Upper lobe of left lung (tissue), 6 donors: ENCODE measurements around the gene ECE1. TPM values are rescaled to one million over a fixed set of nuclear protein-coding genes. Genes with fewer than 3 reads are reported as not detected.
"Not testable (repeated sequence)": the region's sequence is repeated elsewhere in the genome, so short reads cannot be mapped to it uniquely, and the experiment has no call there.

ENCODE experiments used
- ATAC-seq, 2 donors: fragments of 200-7000 bp; cut with Tn5 transposase; one replicate each; pipeline ENCODE4 v1.9.1; 2022; ENCODE audit warnings: mild to moderate bottlenecking in 2 of 2, moderate library complexity in 2 of 2; ENCODE audit not compliant: low FRiP score in 2 of 2
- DNase-seq, 2 donors: peaks; one replicate each; pipeline ENCODE4 v3.0.0-alpha.2; 2019 to 2020
- H3K27ac ChIP-seq, 4 donors: fragments of 200-600 bp; sonication (generic); one replicate each; pipeline ENCODE4 v1.5.1; 2016 to 2019
- H3K27me3 ChIP-seq, 4 donors: fragments of 200-600 bp; sonication (generic); one replicate each; pipeline ENCODE4 v1.5.1; 2017 to 2019
- H3K36me3 ChIP-seq, 4 donors: fragments of 200-600 bp; sonication (generic); one replicate each; pipeline ENCODE4 v1.5.1; 2016 to 2019
- H3K4me1 ChIP-seq, 4 donors: fragments of 200-600 bp; sonication (generic); one replicate each; pipeline ENCODE4 v1.5.1; 2018 to 2019
- H3K4me3 ChIP-seq, 4 donors: fragments of 200-600 bp; sonication (generic); one replicate each; pipeline ENCODE4 v1.5.1; 2017 to 2019; ENCODE audit warnings: mild to moderate bottlenecking in 2 of 4, moderate library complexity in 1 of 4
- H3K9me3 ChIP-seq, 4 donors: fragments of 200-600 bp; sonication (generic); one replicate each; pipeline ENCODE4 v1.5.1; 2018 to 2019
- CTCF ChIP-seq, 6 experiments: fragments of 450-650 bp in 4 of 6; fragments of 200-600 bp in 2 of 6; sonication (generic) in 2 of 6; IDR thresholded peaks; one replicate each; pipeline ENCODE4 v1.5.1; 2016 to 2019; ENCODE audit warnings: antibody characterized with exemption in 6 of 6
- EP300 ChIP-seq, 4 donors: sonication (generic); formaldehyde crosslinking; IDR thresholded peaks; one replicate each; pipeline ENCODE4 v1.5.1; 2017; ENCODE audit warnings: antibody characterized with exemption in 4 of 4, control low read depth in 2 of 4
- POLR2A ChIP-seq, 4 donors: fragments of 450-650 bp; IDR thresholded peaks; one replicate each; pipeline ENCODE4 v1.5.1; 2016 to 2017; ENCODE audit warnings: antibody characterized with exemption in 4 of 4, mild to moderate bottlenecking in 2 of 4
- POLR2AphosphoS5 ChIP-seq, 2 donors: sonication (generic); formaldehyde crosslinking; IDR thresholded peaks; one replicate each; pipeline ENCODE4 v1.5.1; 2017; ENCODE audit warnings: antibody characterized with exemption in 2 of 2
- WGBS, 2 donors: methylation state at CpG; one replicate each; pipeline ENCODE4 v1.1.5; 2017 to 2018; 5-methylcytosine and 5-hydroxymethylcytosine counted together
- total RNA-seq, 6 donors: library from RNA; depleted of rRNA in 4 of 6; stranded (reverse); fragments of >200 nt in 4 of 6; gene quantifications; one replicate each; pipeline versions ENCODE4 v1.1.0 to v1.2.1, GENCODE V29; 2016 to 2021
- donor health status: DM: no; HTN: no; CAD: no; lungs with moderate emphysema.
- donor health status: DM: no; HTN: yes; CAD: no; lungs with severe emphysema.

ECE1 gene
- total RNA-seq, 6 donors from 2014 or later = 55.8 to 120 (median 74.8) TPM

- no peak for ATAC-seq
- WGBS, 2 donors = 91 to 95% methylated on average over 6 of the region's 6 CpGs
- DNase-seq = no peak
- H3K9me3 ChIP-seq = no peaks in the 10 kb centered on the region
- no peaks in the 10 kb centered on the region for H3K36me3 ChIP-seq
- TF ChIP-seq EP300 (IDR thresholded peaks at IDR 0.05) = no peak
- no peak for TF ChIP-seq POLR2AphosphoS5 (IDR thresholded peaks at IDR 0.05)
- no peak for TF ChIP-seq CTCF (IDR thresholded peaks at IDR 0.05)
- TF ChIP-seq POLR2A (IDR thresholded peaks at IDR 0.05) = no peak
- no peaks in the 10 kb centered on the region for H3K4me1 ChIP-seq
- H3K27ac ChIP-seq = no peak overlapping the region
- H3K27me3 ChIP-seq = no peaks in the 10 kb centered on the region
- H3K4me3 ChIP-seq = no peak overlapping the region
Measured at GRCh38 chr1:21200767-21201166, 89.5 kb downstream of the ECE1 start.

DNA sequence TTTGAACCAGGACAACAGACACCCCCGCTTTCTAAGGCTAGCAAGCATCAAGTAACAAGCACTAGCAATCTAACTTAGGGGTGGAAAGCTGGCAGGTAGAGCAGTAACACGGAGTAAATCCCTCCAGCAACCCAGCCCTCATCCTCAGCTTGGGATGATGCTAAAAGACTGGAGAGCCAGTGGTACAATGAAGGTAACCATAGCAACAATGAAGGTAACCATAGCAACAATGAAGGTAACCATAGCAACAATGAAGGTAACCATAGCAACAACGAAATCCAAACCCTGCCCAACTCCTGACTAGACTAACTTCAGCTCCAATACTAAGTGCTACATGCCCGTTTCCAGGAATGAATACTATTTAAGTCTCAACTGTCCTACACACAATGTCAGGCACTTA is 91.3 kb downstream of the ECE1 start:
- Histone ChIP-seq H3K36me3 (no peaks in the 10 kb centered on the region), H3K4me3 (no peak overlapping the region), H3K4me1 (peaks cover 0 to 6% (median 2%) of the 10 kb centered on the region in 4 donors), H3K9me3 (no peaks in the 10 kb centered on the region), H3K27me3 (no peaks in the 10 kb centered on the region), H3K27ac (no peak overlapping the region)
- no peak for TF ChIP-seq POLR2AphosphoS5 (IDR thresholded peaks at IDR 0.05)
- no peak for TF ChIP-seq CTCF (IDR thresholded peaks at IDR 0.05)
- TF ChIP-seq EP300 (IDR thresholded peaks at IDR 0.05) = no peak
- TF ChIP-seq POLR2A (IDR thresholded peaks at IDR 0.05) = no peak
- ATAC-seq = no peak
- no peak for DNase-seq
- WGBS, 2 donors = 72 to 81% methylated on average over 4 of the region's 4 CpGs

DNA sequence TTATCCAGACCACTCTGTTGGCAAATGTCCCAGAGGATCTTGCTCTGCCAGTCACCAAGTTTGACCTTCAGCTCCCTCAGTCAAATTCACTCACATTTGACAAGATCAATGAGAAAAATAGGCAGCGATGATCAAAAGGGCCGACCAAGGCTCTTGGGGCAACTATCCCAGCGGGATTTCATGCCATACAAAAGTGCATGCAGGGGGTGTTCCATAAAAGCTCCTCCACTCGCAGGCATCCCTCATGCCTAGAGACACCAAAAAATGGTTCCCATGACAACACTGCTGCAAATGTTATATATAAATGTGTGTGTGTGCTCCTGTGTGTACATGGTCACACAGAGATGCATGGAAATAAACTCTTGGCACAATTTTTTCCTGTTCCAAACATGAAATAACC is 97.4 kb downstream of the ECE1 start:
- H3K36me3 ChIP-seq = no peaks in the 10 kb centered on the region
- peaks cover 4 to 15% (median 5%) of the 10 kb centered on the region in 4 donors for H3K4me1 ChIP-seq
- 86 to 93% methylated on average over 4 of the region's 4 CpGs for WGBS, 2 donors
- H3K27me3 ChIP-seq = no peaks in the 10 kb centered on the region
- no peaks in the 10 kb centered on the region for H3K9me3 ChIP-seq
- no peak overlapping the region for H3K27ac ChIP-seq
- no peak for DNase-seq
- no peak overlapping the region for H3K4me3 ChIP-seq
- ATAC-seq = no peak
- no peak for TF ChIP-seq EP300 (IDR thresholded peaks at IDR 0.05)
- TF ChIP-seq POLR2AphosphoS5 (IDR thresholded peaks at IDR 0.05) = no peak
- no peak for TF ChIP-seq CTCF (IDR thresholded peaks at IDR 0.05)
- no peak for TF ChIP-seq POLR2A (IDR thresholded peaks at IDR 0.05)

GRCh38 chr1:21192284-21192683 is 98.0 kb downstream of the ECE1 start:
- WGBS, 2 donors = 58 to 67% methylated on average over 5 of the region's 5 CpGs
- Histone ChIP-seq H3K27ac (no peak overlapping the region), H3K9me3 (no peaks in the 10 kb centered on the region), H3K4me3 (no peak overlapping the region), H3K4me1 (peaks cover 4 to 15% (median 5%) of the 10 kb centered on the region in 4 donors), H3K27me3 (no peaks in the 10 kb centered on the region), H3K36me3 (no peaks in the 10 kb centered on the region)
- TF ChIP-seq CTCF (IDR thresholded peaks at IDR 0.05) (no peak), POLR2AphosphoS5 (IDR thresholded peaks at IDR 0.05) (no peak), EP300 (IDR thresholded peaks at IDR 0.05) (no peak), POLR2A (IDR thresholded peaks at IDR 0.05) (no peak)
- no peak for ATAC-seq
- no peak for DNase-seq

- H3K36me3 ChIP-seq, H3K4me3 ChIP-seq, ATAC-seq, H3K27ac ChIP-seq, H3K9me3 ChIP-seq, DNase-seq, H3K27me3 ChIP-seq: not testable (repeated sequence)
- peaks cover 4 to 15% (median 5%) of the 10 kb centered on the region in 4 donors for H3K4me1 ChIP-seq
- WGBS, 2 donors = 23 to 35% methylated on average over 2 of the region's 2 CpGs
Measured at GRCh38 chr1:21190771-21191170, 99.5 kb downstream of the ECE1 start.
